Right ventricle myocardium superior (tissue), 1 donor: ENCODE results near the gene ECM2. TPM values are rescaled to one million over a fixed set of nuclear protein-coding genes. Genes with fewer than 3 reads are reported as not detected.
"Not testable (repeated sequence)": the region's sequence is repeated elsewhere in the genome, so short reads cannot be mapped to it uniquely, and the experiment has no call there.

Experiments used
- ATAC-seq: fragments of 200-7000 bp; cut with Tn5 transposase; one replicate; pipeline ENCODE4 v1.9.1; 2020; ENCODE audit warnings: mild to moderate bottlenecking; ENCODE audit not compliant: poor library complexity
- DNase-seq: peaks from one replicate; pipeline ENCODE4 v3.0.0-alpha.2; 2020
- intact Hi-C: fragments of 100-400 bp; cut with DNase I; formaldehyde crosslinking; loops from one replicate; pipeline ENCODE4 v1.11.2; 2022
- long read RNA-seq: library from polyadenylated mRNA; unstranded; transcript quantifications from one replicate; pipeline ENCODE4 v2.0.0, GENCODE V29; 2021
- total RNA-seq: library from RNA; stranded (reverse); fragmentation: NEBNext Ultra II Directional; extraction: Animal tissue kit (Norgen Biotek cat#: 25700); gene quantifications from one replicate; pipeline ENCODE4 v1.2.1, GENCODE V29; 2021
- donor health status: DM: no; HTN: yes; CAD: no; lungs with severe emphysema.

Gene ECM2
- total RNA-seq = 5.6 TPM
- long read RNA-seq, partial matches to known transcripts = 1 of 1 reads
- long read RNA-seq, other reads (novel, unspliced or antisense) = 0 of 1 reads

DNA sequence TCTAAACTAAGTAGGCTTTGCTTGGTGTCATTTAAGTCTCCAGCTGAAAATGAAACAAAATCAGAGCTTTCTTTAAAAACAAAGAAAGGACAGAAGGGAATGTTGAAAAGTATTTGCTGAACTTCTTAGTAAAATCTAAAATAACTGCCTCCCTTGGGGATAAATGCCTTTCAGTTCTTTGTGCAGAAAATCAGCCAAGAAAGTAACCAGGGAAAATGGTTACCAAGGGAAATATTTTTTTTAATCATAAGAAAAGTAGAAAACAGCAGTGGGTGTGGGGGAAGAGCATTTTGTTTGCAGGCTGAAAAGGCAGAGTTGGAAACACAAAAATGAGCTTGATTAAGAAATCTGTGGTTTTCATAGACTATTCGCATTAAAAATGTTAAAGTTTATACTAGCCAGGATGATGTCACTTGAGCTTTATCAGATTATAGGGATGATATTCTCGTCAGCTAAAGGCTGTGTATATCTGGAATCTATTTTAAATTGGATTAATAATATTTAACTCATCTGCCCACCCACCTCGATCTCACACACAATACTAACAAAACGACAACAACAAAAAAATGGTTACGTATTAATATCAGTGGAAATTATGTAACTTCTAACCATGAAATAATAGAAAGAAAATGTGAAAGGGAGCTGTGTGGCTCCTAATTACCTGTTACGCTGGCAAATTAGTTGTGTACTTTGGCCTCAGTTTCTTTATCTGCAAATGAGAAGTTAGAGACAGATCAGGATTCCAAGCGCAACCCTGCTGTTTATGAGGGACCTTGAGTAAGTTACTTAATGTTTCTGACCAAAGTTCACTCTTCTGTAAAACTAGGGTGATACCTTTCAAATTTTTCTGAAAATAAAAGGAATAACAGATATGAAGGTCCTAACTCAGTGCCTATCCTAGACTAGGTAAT lies at the start of gene ECM2:
ECM2 (minus strand) TSS at position 51 of the 911 bp plus-strand sequence. CDS start 13,124 bp downstream, outside the sequence.
- peak; percentile 64 for ATAC-seq
- intact Hi-C loops = no loop called here
- no peak for DNase-seq

- DNase-seq (no peak), ATAC-seq (no peak)
- intact Hi-C loops = no loop called here
Measured at GRCh38 chr9:92576175-92576574, 40.4 kb upstream of the ECM2 start.

GRCh38 chr9:92573612-92574011 lies 37.8 kb upstream of the ECM2 start:
- ATAC-seq, intact Hi-C loops, DNase-seq: not testable (repeated sequence)

DNA sequence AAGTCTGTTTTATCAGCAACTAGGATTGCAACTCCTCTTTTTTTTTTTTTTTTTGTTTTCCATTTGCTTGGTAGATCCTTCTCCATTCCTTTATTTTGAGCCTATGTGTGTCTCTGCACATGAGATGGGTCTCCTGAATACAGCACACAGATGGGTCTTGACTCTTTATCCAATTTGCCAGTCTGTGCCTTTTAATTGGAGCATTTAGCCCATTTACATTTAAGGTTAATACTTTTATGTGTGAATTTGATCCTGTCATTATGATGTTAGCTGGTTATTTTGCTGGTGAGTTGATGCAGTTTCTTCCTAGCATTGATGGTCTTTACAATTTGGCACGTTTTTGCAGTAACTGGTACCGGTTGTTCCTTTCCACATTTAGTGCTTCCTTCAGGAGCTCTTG lies 36.1 kb upstream of the ECM2 start:
- DNase-seq, ATAC-seq, intact Hi-C loops: not testable (repeated sequence)

GRCh38 chr9:92564982-92565381 lies 29.2 kb upstream of the ECM2 start:
- intact Hi-C loops = no loop called here
- ATAC-seq = peak; percentile 53
- no peak for DNase-seq

- intact Hi-C loops = no loop called here
- ATAC-seq (no peak), DNase-seq (no peak)
Measured at GRCh38 chr9:92564504-92564903, 28.7 kb upstream of the ECM2 start.

- ATAC-seq (no peak), DNase-seq (no peak)
- intact Hi-C loops = no loop called here
Measured at GRCh38 chr9:92563116-92564100, 27.6 kb upstream of the ECM2 start.

- ATAC-seq = no peak
- intact Hi-C loops = no loop called here
- no peak for DNase-seq
Measured at GRCh38 chr9:92562461-92562967, 26.7 kb upstream of the ECM2 start.

DNA sequence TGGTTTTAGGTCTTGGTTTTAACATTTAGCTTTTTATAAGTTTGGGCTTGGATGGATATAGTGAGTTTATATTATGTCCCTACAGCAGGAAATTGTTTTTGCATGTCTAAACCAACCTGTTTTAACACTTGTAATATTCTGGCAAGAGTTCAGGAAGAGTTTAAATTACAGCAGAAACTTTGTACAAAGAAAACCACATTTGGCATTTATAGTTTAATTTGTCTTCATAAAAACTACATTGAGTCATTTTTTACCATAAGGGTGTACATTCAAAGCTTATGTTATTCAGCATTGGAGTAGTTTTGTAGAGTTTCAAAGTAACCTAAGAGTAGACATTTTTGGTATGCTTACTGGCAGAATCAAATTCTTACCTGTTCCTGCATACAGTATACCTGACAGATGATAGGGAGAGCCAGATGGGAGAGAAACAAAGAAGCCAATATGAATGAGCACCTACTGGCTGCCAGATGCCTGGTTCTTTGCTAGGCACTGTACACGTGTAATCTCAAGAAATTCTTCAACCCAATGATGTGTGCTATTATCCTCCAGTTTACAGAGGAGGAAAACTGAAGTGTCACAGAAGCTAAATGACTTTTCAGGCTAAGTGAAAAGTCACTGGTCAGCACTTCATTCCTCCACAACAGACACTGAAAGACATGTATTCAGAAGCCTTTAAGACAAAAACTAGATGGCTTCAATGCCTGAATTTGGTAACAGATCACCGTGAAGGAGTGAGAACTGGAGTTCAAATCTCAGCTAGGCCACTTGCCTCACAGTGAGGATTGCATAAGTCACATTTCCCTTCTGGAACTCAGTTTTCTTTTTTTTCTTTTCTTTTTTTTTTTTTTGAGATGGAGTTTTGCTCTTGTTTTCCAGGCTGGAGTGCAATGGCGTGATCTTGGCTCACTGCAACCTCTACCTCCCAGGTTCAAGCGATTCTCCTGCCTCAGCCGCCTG lies 25.9 kb upstream of the ECM2 start:
- intact Hi-C loops = no loop called here
- DNase-seq (no peak), ATAC-seq (no peak)

GRCh38 chr9:92558612-92559374 lies 23.0 kb upstream of the ECM2 start:
- peak; percentile 53 for DNase-seq
- intact Hi-C loops = no loop called here
- no peak for ATAC-seq

- intact Hi-C loops = no loop called here
- DNase-seq (no peak), ATAC-seq (no peak)
Measured at GRCh38 chr9:92550765-92551164, 15.0 kb upstream of the ECM2 start.

- DNase-seq = no peak
- intact Hi-C loops = no loop called here
- no peak for ATAC-seq
Measured at GRCh38 chr9:92547356-92547755, 11.6 kb upstream of the ECM2 start.

GRCh38 chr9:92545002-92545510 lies 9.3 kb upstream of the ECM2 start:
- intact Hi-C loops = no loop called here

DNA sequence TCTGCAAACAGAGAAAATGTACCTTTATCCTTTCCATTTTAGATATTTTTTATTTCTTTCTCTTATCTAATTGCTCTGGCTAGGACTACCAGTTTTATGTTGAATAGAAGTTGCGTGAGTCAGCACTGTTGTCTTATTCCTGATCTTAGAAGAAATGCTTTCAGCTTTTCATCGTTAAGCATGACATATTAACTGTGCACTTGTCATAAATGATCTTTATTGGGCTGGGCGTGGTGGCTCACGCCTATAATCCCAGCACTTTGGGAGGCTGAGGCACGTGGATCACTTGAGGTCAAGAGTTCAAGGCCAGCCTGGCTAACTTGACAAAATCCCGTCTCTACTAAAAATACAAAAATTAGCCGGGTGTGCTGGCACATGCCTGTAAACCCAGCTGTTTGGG lies 8.2 kb upstream of the ECM2 start:
- no peak for DNase-seq
- no peak for ATAC-seq
- intact Hi-C loops = no loop called here

More at GRCh38 chr9:92545002-92545510, 9.3 kb upstream of the ECM2 start:
- DNase-seq (no peak), ATAC-seq (no peak)

- intact Hi-C loops = no loop called here
- no peak for ATAC-seq
- no peak for DNase-seq
Measured at GRCh38 chr9:92538541-92538940, 2.8 kb upstream of the ECM2 start.

DNA sequence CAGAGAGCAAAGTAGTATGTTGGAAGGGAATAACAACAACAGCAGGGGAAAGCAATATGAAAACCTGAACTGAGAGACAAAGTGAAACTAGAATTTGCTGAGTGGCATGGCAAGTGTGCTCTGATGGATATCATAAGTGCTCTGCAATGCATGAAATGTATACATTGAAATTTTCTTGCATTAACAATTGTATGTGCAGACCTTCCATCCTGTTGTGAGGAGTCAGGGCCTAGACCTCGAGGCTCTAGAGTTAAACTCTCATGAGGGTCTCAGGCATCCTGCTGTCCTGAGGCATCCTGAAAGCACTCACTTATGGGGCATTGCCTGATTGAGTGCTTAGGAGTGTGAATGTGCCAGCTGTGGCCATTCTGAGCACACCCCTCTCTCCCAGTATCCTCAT lies 1.1 kb downstream of the ECM2 start:
- no peak for ATAC-seq
- no peak for DNase-seq
- intact Hi-C loops = no loop called here

DNA sequence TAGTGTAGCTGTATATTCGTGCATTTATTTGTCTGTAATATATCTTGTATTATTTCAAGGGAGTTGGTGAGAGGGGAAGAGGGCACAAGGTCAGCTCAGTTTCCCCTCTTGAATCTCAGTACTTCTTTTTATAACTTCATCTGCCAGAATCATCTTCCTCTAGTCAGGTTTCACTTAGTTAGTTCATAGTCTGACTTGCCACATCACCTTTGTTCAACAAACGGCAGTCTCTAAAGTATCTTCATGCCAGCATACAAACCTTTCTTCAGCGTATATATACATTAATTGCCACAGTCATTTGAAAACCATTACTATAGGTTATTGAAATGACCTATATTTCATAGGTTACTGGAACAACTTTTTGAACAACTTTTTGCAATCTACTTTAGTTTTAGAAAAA lies 1.6 kb downstream of the ECM2 start:
- ATAC-seq = no peak
- DNase-seq = no peak
- intact Hi-C loops = no loop called here
